Endothelial cell of umbilical vein (primary cell): ENCODE data around the gene CLIP2. TPM values are rescaled to one million over a fixed set of nuclear protein-coding genes. Genes with fewer than 3 reads are reported as not detected.

Source experiments
- BruUV-seq: library from RNA; stranded (reverse); fragments of 400-500 nt; replicated peaks from 2 replicates; lab custom pipeline; 2021; lab: Mats Ljungman, UMichigan
- CTCF ChIA-PET: fragments of 300-600, 350-600 bp; sonication (Branson Sonifier 250); formaldehyde crosslinking; loops from one replicate; lab custom pipeline; 2021; ENCODE audit warnings: antibody characterized with exemption, inconsistent platforms; lab: Charles Lee
- POLR2A ChIA-PET: fragments of 300-600, 350-600 bp; sonication (Branson Sonifier 250); formaldehyde crosslinking; loops from one replicate; lab custom pipeline; 2021; ENCODE audit warnings: antibody characterized with exemption, inconsistent platforms; lab: Charles Lee
- DNase-seq: peaks from one replicate; pipeline ENCODE4 v3.0.0-alpha.2; 2011; ENCODE audit warnings: low read depth, low spot score
- FAIRE-seq: peaks from 2 replicates; lab custom pipeline; 2011; peaks lifted over from hg19 to GRCh38; lab: Jason Lieb, UNC
- H2AFZ ChIP-seq: 2 replicates; pipeline ENCODE4 v1.6.0; 2012; ENCODE audit warnings: low read depth, low read length, control low read depth, inconsistent platforms
- H3K27ac ChIP-seq: 2 replicates; pipeline ENCODE4 v1.5.1; 2011; ENCODE audit warnings: low read depth, mild to moderate bottlenecking, control low read depth, low read length, moderate library complexity; ENCODE audit not compliant: insufficient read depth
- H3K27me3 ChIP-seq, 2 experiments: 2 replicates each; pipeline versions ENCODE4 v1.6.0 to v1.6.1; 2011; ENCODE audit warnings: low read length in 2 of 2, mixed read lengths in 1 of 2; ENCODE audit not compliant: control insufficient read depth in 2 of 2, insufficient read depth in 2 of 2
- H3K36me3 ChIP-seq, 2 experiments: 2 replicates in 1 of 2; 3 replicates in 1 of 2; pipeline ENCODE4 v1.5.1; 2011; ENCODE audit warnings: low read length in 2 of 2, mild to moderate bottlenecking in 1 of 2, moderate library complexity in 1 of 2; ENCODE audit not compliant: control insufficient read depth in 2 of 2, insufficient read depth in 2 of 2; ENCODE audit errors: extremely low read depth in 1 of 2
- H3K4me1 ChIP-seq: 3 replicates; pipeline ENCODE4 v1.5.1; 2011; ENCODE audit warnings: mild to moderate bottlenecking, low read length; ENCODE audit not compliant: control insufficient read depth, insufficient read depth; ENCODE audit errors: extremely low read depth
- H3K4me2 ChIP-seq: 2 replicates; pipeline ENCODE4 v1.6.1; 2011; ENCODE audit warnings: low read length, control low read depth, mixed read lengths; ENCODE audit not compliant: insufficient read depth
- H3K4me3 ChIP-seq, 3 experiments: fragments of 200-600 bp in 1 of 3; sonication (generic), shearing (Covaris generic) in 1 of 3; replicated peaks in 1 of 3; 2 replicates each; pipeline ENCODE4 v1.5.1; 2011 to 2016; ENCODE audit warnings: control low read depth in 3 of 3, low read length in 3 of 3, mild to moderate bottlenecking in 2 of 3, inconsistent platforms in 1 of 3, low read depth in 1 of 3, moderate library complexity in 1 of 3; ENCODE audit not compliant: insufficient read depth in 1 of 3
- H3K79me2 ChIP-seq: 2 replicates; pipeline ENCODE4 v1.6.0; 2012; ENCODE audit warnings: low read length, inconsistent platforms; ENCODE audit not compliant: control insufficient read depth, insufficient read depth
- H3K9ac ChIP-seq: replicated peaks from 2 replicates; pipeline ENCODE3; 2011; ENCODE audit warnings: low read length, control low read depth; ENCODE audit not compliant: insufficient read depth; ENCODE audit errors: extremely low read depth
- H3K9me1 ChIP-seq: replicated peaks from 3 replicates; pipeline ENCODE4 v1.6.0; 2011; ENCODE audit warnings: mild to moderate bottlenecking, low read length; ENCODE audit not compliant: control insufficient read depth, insufficient read depth; ENCODE audit errors: extremely low read depth
- H3K9me3 ChIP-seq: replicated peaks from 2 replicates; pipeline ENCODE4 v1.5.1; 2012; ENCODE audit warnings: low read length, inconsistent platforms; ENCODE audit not compliant: control insufficient read depth, insufficient read depth
- H4K20me1 ChIP-seq: replicated peaks from 2 replicates; pipeline ENCODE3; 2011; ENCODE audit warnings: mild to moderate bottlenecking, low read length; ENCODE audit not compliant: control insufficient read depth, insufficient read depth; ENCODE audit errors: extremely low read depth
- EZH2 ChIP-seq: IDR thresholded peaks from 2 replicates; pipeline ENCODE4 v1.6.1; 2012; ENCODE audit warnings: borderline replicate concordance, low read depth, mild to moderate bottlenecking, moderate library complexity, low read length, inconsistent platforms; ENCODE audit not compliant: severe bottlenecking
- FOS ChIP-seq: IDR thresholded peaks from 2 replicates; pipeline ENCODE4 v1.6.1; 2011; ENCODE audit warnings: mild to moderate bottlenecking, low read length, moderate library complexity, borderline replicate concordance; ENCODE audit not compliant: insufficient read depth
- GATA2 ChIP-seq: IDR thresholded peaks from 2 replicates; pipeline ENCODE4 v1.7.0; 2011; ENCODE audit warnings: low read depth, mild to moderate bottlenecking, moderate library complexity, mixed read lengths, low read length; ENCODE audit not compliant: insufficient read length, insufficient read depth
- JUN ChIP-seq: IDR thresholded peaks from 2 replicates; pipeline ENCODE4 v1.6.1; 2011; ENCODE audit warnings: borderline replicate concordance, low read depth; ENCODE audit not compliant: insufficient read length, insufficient read depth
- MYC ChIP-seq: IDR thresholded peaks from one replicate; pipeline ENCODE4 v1.6.1; 2011; ENCODE audit warnings: mild to moderate bottlenecking, low read depth, low read length
- POLR2A ChIP-seq: IDR thresholded peaks from 2 replicates; pipeline ENCODE4 v1.6.1; 2012; ENCODE audit warnings: low read depth, mild to moderate bottlenecking, control low read depth, low read length
- POLR2AphosphoS5 ChIP-seq: IDR thresholded peaks from 2 replicates; pipeline ENCODE4 v1.6.1; 2012; ENCODE audit warnings: low read depth, mild to moderate bottlenecking, control low read depth, low read length, moderate library complexity; ENCODE audit not compliant: insufficient read depth
- dilution Hi-C: fragments of 300-500 bp; cut with MboI; formaldehyde crosslinking; loops from one replicate; pipeline ENCODE4 v1.15.0; 2019; ENCODE audit warnings: low sequenced_read_pairs; ENCODE audit not compliant: extremely low pct_ligation_motif_present
- intact Hi-C: fragments of 100-400 bp; cut with micrococcal nuclease; formaldehyde crosslinking; loops from one replicate; pipeline ENCODE4 v1.10.0; 2022
- polyA plus RNA-seq, 4 experiments: library from polyadenylated mRNA; depleted of rRNA in 3 of 4; stranded (reverse) in 3 of 4; unstranded in 1 of 4; fragments of >200 nt; gene quantifications; 2 replicates each; pipeline versions ENCODE4 v1.2.1 to v1.2.3, GENCODE V29; 2011 to 2012; ENCODE audit warnings: missing spikeins in 1 of 4
- total RNA-seq: library from RNA; stranded (reverse); gene quantifications from 2 replicates; pipeline ENCODE4 v1.2.3, GENCODE V29; 2021
- TF ChIP-seq, protein P1 (sequence below), 2 donors: IDR thresholded peaks; 1 replicate in 1 of 2; 2 replicates in 1 of 2; pipeline ENCODE4 v1.5.1; 2011; ENCODE audit warnings: low read length in 2 of 2, mild to moderate bottlenecking in 2 of 2, moderate library complexity in 2 of 2, control low read depth in 1 of 2, inconsistent platforms in 1 of 2, low read depth in 1 of 2; ENCODE audit not compliant: insufficient read depth in 1 of 2; ENCODE audit errors: extremely low read depth in 1 of 2
- TF ChIP-seq, protein P2 (sequence below): IDR thresholded peaks from 2 replicates; pipeline ENCODE4 v1.6.1; 2011; ENCODE audit not compliant: insufficient read depth, insufficient read length

The CLIP2 gene
- total and polyA plus RNA-seq, 2 donors (not counting 3 experiments of a cell fraction or from before 2014, with no cell fraction given): 8.3 to 37.1 TPM

DNA sequence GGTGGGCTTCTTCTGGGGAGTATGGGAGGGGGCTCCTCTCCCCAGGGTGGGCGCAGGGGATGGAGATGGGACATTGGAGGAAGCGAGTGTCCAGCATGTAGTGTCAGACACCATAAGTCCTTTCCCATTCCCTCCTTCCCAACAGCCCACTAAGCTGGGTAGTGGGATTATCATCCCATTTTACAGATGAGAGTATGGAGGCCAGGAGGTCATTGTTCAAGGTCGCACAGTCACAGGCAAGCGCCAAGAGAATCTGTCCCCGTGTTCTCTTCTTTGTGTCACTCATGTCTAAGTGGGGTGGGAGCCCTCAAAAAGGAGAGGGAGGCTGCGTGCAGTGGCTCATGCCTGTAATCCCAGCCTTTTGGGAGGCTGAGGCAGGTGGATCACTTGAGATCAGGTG, 64.8 kb downstream of the CLIP2 start:
- Histone ChIP-seq H3K4me1 (peaks cover 9% of the 10 kb centered on the region), H3K79me2 (no peaks in the 10 kb centered on the region), H3K36me3 (peaks cover 12 to 13% of the 10 kb centered on the region in 2 experiments), H3K9ac (no peak overlapping the region), H3K9me3 (no peaks in the 10 kb centered on the region), H3K4me2 (no peak overlapping the region), H3K4me3 (no peak overlapping the region), H3K9me1 (no peaks in the 10 kb centered on the region), H4K20me1 (no peaks in the 10 kb centered on the region), H3K27ac (no peak overlapping the region), H2AFZ (no peak overlapping the region), H3K27me3 (no peaks in the 10 kb centered on the region)
- POLR2A ChIA-PET: no interaction called here
- CTCF ChIA-PET: interaction anchor here (0.8 kb wide), 1 partner anchor 27 kb away, joined by 4 read pairs; no protein-coding TSS in a partner anchor
- dilution Hi-C loops: no loop called here
- FAIRE-seq: no peak
- TF ChIP-seq EZH2 (no peak), FOS (no peak), POLR2A (no peak), JUN (no peak), GATA2 (no peak), MYC (no peak), POLR2AphosphoS5 (no peak)
- TF ChIP-seq, protein P1, sequence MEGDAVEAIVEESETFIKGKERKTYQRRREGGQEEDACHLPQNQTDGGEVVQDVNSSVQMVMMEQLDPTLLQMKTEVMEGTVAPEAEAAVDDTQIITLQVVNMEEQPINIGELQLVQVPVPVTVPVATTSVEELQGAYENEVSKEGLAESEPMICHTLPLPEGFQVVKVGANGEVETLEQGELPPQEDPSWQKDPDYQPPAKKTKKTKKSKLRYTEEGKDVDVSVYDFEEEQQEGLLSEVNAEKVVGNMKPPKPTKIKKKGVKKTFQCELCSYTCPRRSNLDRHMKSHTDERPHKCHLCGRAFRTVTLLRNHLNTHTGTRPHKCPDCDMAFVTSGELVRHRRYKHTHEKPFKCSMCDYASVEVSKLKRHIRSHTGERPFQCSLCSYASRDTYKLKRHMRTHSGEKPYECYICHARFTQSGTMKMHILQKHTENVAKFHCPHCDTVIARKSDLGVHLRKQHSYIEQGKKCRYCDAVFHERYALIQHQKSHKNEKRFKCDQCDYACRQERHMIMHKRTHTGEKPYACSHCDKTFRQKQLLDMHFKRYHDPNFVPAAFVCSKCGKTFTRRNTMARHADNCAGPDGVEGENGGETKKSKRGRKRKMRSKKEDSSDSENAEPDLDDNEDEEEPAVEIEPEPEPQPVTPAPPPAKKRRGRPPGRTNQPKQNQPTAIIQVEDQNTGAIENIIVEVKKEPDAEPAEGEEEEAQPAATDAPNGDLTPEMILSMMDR (IDR thresholded peaks at IDR 0.05; ENCODE audit: extremely low read depth in 1 of 2, insufficient read depth in 1 of 2, low read depth in 1 of 2, low read length in 2 of 2): no peak
- TF ChIP-seq, protein P2, sequence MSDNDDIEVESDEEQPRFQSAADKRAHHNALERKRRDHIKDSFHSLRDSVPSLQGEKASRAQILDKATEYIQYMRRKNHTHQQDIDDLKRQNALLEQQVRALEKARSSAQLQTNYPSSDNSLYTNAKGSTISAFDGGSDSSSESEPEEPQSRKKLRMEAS: no peak
- no peak for DNase-seq
- BruUV-seq: no TSS peak
- intact Hi-C loops: no loop called here
